Right ventricle myocardium superior (tissue), 1 donor: Measurements from ENCODE around the gene CASP2. TPM values are rescaled to one million over a fixed set of nuclear protein-coding genes. Genes with fewer than 3 reads are reported as not detected.

ENCODE experiments used
- ATAC-seq: fragments of 200-7000 bp; cut with Tn5 transposase; one replicate; pipeline ENCODE4 v1.9.1; 2020; ENCODE audit warnings: mild to moderate bottlenecking; ENCODE audit not compliant: poor library complexity
- DNase-seq: peaks from one replicate; pipeline ENCODE4 v3.0.0-alpha.2; 2020
- intact Hi-C: fragments of 100-400 bp; cut with DNase I; formaldehyde crosslinking; loops from one replicate; pipeline ENCODE4 v1.11.2; 2022
- total RNA-seq: library from RNA; stranded (reverse); fragmentation: NEBNext Ultra II Directional; extraction: Animal tissue kit (Norgen Biotek cat#: 25700); gene quantifications from one replicate; pipeline ENCODE4 v1.2.1, GENCODE V29; 2021
- donor health status: DM: no; HTN: yes; CAD: no; lungs with severe emphysema.

Gene CASP2
- total RNA-seq, 1 donor from 2014 or later = 11.1 TPM

DNA sequence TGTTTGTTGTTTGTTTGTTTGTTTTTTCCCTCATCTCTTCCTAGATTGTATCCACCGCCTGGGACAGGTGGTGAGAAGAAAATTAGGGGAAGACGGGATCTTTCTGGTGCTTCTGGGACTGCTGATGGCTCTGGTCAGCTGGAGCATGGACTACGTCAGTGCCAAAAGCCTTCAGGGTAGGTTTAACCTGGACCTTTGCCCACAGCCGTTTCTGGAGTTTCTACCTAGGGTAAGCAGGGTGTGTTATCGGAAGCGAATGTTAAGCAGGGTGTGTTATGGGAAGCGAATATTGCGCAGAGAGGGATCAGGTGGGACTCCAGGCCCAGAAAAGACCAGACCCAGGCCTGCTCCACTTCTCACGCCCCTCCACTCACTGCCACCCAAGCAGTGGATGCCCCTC, 32.5 kb downstream of the CASP2 start:
- intact Hi-C loops = loop anchor here (10.0 kb wide), 1 partner anchor 94 kb away; no protein-coding TSS in a partner anchor
- no peak for ATAC-seq
- DNase-seq = no peak

DNA sequence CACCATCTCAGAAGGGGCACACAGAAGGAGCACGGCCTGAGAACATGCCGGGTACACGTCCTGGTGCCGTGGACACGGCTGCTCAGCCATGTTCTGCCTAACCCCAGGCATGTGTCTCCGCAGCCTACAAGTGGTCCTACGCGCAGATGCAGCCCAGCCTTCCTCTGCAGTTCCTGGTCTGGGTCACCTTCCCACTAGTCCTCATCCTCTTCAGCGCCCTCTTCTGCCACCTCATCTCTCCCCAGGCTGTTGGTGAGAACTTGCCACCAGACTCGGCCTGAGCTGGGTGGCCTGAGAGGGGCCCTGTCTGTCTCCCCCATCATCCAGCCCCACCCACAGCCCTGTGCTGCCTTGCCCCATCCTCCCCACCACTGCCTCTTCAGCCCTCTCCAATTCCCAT, 33.1 kb downstream of the CASP2 start:
- no peak for ATAC-seq
- intact Hi-C loops = loop anchor here (10.0 kb wide), 1 partner anchor 94 kb away; no protein-coding TSS in a partner anchor
- DNase-seq = no peak

DNA sequence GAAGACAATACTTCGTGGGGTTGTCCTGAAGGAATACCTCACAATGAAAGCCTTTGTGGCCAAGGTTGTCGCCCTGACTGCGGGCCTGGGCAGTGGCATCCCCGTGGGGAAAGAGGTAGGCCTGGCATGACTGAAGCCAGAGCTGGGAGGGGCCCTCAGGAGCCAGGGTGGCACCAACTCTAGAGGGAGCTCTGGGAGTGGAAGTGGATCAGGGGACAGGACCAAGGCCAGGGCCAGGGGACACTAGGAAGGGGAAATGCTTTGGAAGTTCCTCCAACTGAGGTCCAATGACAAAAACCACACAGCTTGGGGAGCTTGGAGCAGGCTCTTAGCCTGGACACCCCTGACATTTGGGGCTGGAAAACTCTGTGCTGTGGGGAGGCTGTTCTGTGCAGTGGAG, 33.6 kb downstream of the CASP2 start:
- peak; percentile 47 for DNase-seq
- intact Hi-C loops = loop anchor here (10.0 kb wide), 1 partner anchor 93 kb away; no protein-coding TSS in a partner anchor
- peak; percentile 38 for ATAC-seq

DNA sequence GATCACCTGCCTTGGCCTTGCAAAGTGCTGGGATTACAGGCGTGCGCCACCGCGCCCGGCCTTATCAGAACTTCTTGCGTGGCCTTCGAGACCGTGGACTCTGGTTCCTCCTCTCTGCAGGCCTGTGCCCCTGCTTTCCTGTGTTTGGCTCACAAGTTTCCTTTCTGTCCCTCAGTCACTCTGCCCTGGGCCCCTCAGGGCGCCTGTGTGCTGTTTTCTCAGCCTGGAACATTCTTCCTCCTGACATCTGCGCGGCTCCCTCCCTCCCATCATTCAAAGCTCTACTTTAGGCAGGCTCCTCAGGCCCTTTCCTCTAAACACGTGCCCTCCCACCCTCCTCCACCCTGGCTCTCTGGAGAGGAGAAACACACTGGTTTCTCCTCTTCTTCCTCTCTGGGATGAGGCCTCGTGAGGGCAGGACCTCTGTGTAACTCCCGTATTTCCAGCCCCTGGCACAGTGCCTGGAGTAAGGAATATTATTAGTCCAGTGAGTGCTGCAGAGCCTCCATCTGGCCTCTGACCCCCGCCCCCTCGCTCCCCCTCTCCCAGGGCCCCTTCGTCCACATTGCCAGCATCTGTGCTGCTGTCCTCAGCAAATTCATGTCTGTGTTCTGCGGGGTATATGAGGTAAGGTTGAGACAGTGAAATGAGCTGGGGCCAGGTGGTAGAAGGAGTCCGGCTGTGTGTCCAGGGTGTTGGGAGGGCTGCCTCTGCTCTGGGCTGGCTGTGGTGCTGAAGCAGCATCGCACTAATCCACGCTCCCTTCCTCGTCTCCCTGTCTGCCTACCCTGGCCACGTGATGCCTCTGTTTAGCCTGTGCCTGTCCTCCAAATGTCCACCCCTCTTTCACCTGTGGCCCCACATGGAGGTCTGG, 34.8 kb downstream of the CASP2 start:
- peak; percentile 54 for DNase-seq
- intact Hi-C loops = loop anchor here (10.0 kb wide), 1 partner anchor 92 kb away; no protein-coding TSS in a partner anchor
- peak; percentile 63 for ATAC-seq

DNA sequence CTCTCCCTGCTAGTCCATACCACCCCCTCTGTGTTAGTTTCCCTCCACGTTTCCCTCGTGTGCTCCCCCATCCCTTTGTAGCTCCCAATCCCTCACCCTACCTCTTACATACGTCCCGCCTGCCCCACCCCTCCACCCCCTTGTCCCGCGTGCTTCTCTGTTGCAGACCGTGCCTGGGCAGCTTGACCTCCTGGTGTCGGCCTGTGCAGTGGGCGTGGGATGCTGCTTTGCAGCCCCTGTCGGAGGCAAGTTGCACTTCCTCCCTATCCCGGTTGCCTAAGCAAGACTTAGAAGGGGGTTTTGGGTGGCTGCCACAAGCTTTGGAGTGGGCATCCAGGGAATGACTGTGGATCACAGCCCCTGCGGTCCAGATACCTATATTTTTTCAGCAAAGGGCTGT, 35.5 kb downstream of the CASP2 start:
- DNase-seq (no peak), ATAC-seq (no peak)
- intact Hi-C loops = loop anchor here (10.0 kb wide), 1 partner anchor 91 kb away; no protein-coding TSS in a partner anchor

DNA sequence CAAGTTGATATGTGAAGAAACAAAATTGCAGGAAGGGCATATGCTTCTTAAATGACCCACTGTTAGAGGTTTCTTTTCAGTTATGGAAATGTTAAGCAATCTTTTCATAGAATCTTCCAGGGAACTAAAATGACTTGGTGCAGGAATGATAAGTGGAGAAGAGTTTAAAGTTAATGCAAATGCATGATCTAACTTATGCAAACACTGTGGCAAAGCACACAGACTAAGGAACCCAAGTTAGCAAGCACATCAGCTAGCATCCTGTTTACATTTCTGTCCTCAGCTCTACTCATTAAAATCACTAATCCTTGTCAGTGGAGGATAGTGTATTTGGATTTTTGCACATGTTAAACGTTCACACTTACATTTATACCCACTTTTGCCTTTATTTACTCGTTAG, 37.1 kb downstream of the CASP2 start:
- DNase-seq = no peak
- no peak for ATAC-seq
- intact Hi-C loops = loop anchor here (10.0 kb wide), 1 partner anchor 90 kb away; no protein-coding TSS in a partner anchor

DNA sequence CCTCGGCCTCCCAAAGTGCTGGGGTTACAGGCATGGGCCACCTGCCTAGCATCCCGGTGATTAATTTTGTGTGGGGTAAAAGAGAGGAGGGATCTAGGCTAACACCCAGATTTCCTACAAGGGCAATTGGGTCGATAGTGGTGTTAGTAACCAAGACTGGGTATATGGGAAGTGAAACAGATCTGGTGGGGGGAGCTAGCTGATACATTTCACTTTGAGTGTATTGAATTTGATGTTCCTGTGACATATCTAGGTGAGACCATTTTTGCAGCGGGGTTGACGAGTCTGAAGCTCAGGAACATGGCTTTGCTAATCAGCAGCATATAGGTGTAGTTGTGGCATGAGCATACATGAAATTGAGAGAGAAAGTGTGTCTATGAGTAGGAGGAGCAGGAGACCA, 39.8 kb downstream of the CASP2 start:
- intact Hi-C loops = loop anchor here (10.0 kb wide), 1 partner anchor 87 kb away; no protein-coding TSS in a partner anchor
- DNase-seq (no peak), ATAC-seq (no peak)

DNA sequence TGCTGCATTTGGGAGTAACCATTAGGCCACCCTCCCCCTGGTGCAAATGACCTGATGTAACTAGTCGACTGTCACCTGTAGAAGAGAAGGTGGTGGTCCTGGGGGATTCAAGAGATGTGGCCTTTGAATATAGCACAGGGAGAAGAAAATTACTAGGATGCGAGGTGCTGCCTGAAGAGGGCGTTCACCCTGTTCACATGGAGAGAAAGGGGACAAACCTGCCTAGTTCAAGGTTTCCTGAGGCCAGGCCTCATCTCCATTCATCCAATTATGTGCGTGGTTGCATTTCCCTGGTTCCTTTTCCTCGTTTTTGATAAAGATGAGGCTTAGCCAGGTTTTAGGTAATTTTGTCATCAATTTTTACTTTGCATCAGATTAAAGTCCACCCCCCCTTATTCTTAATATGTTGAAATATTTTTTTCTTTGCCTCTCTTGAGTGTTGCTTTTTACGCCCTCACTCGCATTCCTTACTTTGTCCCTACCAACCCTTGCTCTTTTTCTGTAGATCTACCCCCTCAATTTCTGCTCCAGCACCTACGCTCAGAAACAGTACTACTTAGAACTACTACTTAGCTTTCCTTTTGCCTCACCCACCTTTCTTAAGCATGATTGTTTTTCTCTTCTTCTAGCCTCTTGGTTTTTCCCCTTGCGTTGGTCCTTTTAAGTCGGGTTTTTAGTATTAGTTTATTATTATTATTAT, 41.5 kb downstream of the CASP2 start:
- ATAC-seq (no peak), DNase-seq (no peak)
- intact Hi-C loops = loop anchor here (10.0 kb wide), 1 partner anchor 85 kb away; no protein-coding TSS in a partner anchor

DNA sequence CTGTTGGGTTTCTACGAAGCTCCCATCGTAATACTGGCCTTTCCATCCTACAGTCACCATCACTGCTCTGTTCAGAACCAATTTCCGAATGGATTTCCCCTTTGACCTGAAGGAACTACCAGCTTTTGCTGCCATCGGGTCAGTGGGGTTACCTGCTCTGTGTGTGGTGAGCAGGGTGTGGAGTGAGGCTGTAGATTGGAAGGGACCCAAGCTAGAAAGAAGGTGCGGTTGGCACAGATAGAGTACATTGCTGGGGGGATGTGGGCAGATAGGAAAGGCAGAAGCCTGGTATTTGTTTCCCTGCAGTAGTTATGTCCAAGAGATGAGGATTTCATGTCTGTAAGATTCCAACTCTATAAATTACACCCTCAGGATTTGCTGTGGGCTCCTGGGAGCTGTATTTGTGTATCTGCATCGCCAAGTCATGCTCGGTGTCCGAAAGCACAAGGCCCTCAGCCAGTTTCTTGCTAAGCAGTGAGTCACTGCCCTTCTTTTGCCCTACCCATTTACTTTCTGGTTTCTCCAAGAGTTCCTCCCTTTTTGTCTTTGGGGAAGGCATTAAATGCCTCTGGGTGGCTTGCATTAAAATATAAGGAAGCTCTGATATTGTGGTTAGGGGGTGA, 43.1 kb downstream of the CASP2 start:
- no peak for ATAC-seq
- intact Hi-C loops = no loop called here
- DNase-seq = no peak

DNA sequence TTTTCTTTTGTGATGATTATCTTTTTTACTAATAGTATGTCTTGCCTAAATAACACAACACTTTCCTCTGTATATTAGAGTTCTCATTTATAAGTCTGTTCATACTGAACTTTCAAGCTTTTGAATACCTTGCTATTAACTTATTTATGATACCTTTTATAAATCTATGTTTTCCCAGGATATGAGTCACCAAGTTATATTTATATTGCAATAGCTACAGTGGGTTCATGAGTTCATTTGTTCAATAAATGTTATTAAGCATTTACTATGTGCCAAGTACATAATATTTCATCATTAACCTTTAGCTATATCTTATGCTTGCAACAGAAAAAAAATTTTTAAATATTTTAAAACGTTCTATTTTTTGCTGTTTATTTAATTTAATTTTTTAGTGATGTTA, 46.1 kb downstream of the CASP2 start:
- ATAC-seq = no peak
- DNase-seq = no peak
- intact Hi-C loops = no loop called here

DNA sequence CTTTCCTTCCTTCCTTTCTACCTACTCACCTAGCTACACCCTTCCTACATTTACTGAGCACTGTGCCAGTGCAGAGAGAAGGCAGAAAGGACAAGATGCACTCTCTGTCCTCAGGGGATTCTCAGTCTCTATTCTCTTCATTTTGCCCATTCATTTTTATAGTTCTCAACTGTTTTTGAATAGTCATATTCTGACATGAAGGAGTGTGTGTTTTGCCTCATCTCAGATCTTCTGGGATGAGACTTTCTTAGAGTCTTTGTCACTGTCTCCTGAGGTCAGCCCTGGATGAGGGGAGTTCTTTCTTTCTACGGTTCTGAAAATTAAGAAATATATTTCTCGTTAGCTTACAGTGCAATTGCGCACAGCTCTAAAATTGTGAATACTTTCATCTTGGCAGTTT, 49.1 kb downstream of the CASP2 start:
- intact Hi-C loops = no loop called here
- no peak for ATAC-seq
- no peak for DNase-seq

DNA sequence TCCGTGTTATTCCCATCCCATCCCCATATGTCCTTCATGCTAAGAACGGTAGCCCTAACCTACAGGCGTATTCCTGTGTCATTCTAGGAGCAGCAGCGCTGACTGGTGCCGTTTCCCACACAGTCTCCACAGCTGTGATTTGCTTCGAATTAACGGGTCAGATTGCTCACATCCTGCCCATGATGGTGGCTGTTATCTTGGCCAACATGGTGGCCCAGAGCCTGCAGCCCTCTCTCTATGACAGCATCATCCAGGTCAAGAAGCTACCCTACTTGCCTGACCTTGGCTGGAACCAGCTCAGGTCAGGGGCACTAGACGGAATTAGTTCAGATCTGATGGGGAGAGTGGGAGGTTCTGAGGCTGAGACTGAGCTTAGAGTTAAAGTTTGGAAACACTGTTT, 53.7 kb downstream of the CASP2 start:
- DNase-seq = no peak
- ATAC-seq = no peak
- intact Hi-C loops = no loop called here

DNA sequence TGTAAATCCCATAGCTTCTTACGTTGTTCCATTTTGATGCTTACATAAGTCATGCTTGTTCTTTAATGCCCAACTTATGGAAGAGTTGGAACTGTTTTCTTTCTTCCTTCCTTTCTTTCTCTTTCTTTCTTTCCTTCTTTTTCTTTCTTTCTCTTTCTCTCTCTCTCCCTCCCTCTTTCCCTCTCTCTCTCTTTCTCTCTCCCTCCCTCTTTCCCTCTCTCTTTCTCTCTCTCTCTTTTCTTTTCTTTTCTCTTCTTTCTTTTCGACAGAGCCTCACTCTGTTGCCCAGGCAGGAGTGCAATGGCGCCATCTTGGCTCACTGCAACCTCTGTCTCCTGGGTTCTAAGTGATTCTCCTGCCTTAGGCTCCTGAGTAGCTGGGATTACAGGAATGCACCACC, 55.4 kb downstream of the CASP2 start:
- no peak for ATAC-seq
- intact Hi-C loops = no loop called here

DNA sequence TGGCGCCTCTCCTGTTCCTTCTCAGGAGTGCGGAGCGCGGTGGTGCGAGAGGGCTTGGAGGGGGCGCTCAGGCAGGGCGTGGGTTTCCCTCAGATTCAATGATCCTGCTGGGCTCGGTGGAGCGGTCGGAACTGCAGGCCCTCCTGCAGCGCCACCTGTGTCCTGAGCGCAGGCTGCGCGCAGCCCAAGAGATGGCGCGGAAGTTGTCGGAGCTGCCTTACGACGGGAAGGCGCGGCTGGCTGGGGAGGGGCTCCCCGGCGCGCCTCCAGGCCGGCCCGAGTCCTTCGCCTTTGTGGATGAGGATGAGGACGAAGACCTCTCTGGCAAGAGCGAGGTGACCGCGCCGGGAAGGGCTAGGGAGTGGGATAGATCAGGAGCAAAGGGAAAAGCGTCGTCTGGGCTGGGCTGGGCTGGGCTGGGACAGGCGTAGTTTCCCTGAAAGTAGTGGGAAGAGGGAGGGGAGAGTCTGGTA, 57.3 kb downstream of the CASP2 start:
- peak; percentile 72 for ATAC-seq
- intact Hi-C loops = no loop called here
- DNase-seq = peak; percentile 66

More for the DNA sequence above, 55.4 kb downstream of the CASP2 start:
- DNase-seq = no peak

DNA sequence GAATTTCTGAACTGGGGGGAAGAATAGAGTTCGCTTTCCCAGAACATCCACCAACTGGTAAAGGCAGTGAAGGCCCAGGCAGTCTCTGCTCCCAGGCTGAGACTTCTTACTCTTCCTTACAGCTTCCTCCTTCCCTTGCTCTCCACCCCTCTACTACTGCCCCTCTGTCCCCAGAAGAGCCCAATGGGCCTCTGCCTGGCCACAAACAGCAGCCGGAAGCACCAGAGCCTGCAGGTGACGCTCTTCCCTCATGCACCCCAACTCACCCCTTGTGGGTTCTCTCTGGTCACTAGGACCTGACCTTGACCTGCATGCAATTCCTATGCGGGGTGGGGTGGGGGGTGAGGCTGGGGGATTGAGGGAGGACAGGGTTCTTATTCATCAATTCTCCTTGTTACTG, 57.9 kb downstream of the CASP2 start:
- no peak for ATAC-seq
- intact Hi-C loops = no loop called here
- no peak for DNase-seq

DNA sequence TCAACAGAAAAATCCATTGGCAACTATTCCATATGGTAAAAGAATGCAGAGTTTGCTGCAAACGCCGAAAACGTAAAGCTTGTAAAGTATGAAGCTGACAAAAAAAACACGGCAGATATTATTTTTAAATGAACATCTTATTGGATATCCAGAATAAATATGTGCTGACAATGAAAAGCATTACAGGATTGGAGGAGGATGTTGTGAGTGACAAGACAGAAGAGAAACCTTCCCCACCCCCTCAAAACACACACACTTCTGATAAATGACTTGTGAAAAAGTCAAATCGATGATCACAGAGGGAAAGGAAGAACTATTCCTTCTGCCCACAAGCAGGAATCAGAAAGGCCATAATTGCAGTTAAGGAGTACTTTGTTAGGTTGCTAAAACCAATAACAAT, 59.8 kb downstream of the CASP2 start:
- ATAC-seq (no peak), DNase-seq (no peak)
- intact Hi-C loops = no loop called here

DNA sequence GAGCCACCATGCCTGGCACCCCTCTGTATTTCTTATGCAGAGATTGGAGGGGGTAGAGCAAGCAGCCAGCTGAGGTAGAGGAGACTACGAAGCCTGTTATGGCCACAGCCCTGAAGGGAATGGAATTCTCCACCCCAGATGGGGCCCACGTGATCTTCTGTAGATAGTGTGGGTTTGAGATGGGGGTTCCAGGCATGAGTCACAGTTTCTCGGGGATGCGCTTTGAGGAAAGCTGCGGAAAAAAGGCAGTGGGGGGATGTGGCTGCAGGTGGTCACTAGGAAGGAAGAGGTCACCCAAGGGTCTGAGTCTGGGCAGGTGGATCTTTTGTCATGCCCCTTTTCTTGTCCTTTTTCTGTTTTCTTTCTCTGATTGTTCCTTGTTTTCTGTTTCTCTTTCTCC, 62.9 kb downstream of the CASP2 start:
- DNase-seq (no peak), ATAC-seq (no peak)
- intact Hi-C loops = no loop called here

DNA sequence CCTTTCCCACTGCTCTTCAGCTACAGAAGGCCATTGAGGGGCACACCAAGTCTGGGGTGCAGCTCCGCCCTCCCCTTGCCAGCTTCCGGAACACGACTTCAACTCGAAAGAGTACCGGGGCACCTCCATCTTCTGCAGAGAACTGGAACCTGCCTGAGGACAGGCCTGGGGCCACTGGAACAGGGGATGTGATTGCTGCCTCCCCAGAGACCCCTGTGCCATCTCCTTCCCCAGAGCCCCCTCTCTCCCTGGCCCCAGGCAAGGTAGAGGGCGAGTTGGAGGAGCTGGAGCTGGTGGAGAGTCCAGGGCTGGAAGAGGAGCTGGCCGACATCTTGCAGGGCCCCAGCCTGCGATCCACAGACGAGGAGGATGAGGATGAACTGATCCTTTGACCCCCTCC, 63.4 kb downstream of the CASP2 start:
- DNase-seq (no peak), ATAC-seq (no peak)
- intact Hi-C loops = no loop called here

DNA sequence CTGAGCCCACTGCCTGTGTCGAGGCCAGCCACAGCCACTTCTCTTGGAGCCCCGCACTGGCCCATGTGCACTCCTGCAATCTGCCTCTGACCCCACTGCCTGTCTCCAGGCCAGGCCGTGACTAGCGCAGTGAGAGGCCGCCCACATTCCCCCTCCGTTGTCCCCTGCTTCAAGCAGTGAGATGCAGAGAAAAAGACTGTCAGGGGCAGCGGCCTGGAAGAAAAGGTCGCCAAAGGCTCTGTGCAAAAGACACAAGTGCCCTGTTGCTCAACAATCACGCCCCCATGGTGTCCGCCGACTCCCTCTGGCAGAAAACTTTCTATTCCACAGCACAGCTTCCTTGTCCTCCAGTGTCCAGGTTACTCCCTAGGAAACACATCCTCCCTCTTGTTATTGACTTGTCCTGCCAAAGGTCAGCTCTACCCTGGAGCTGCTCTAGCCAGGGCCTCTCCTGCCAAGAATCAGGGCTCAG, 64.4 kb downstream of the CASP2 start:
- DNase-seq (no peak), ATAC-seq (no peak)
- intact Hi-C loops = no loop called here
